DOHH2 (cell line): ENCODE measurements around the gene TBX6.
A peak's percentile ranks its signal among the peaks of the same experiment; 100 is the strongest.

Source experiments
- H3F3A ChIP-seq: fragments of 200-600 bp; sonication (generic), shearing (Covaris generic); 2 replicates; pipeline ENCODE4 v1.6.0; 2016; ENCODE audit warnings: antibody characterized with exemption, mild to moderate bottlenecking; ENCODE audit not compliant: control insufficient read depth, insufficient read depth
- H3K27ac ChIP-seq: fragments of 200-600 bp; sonication (generic); 2 replicates; pipeline ENCODE4 v1.5.1; 2014; ENCODE audit warnings: low read depth, mild to moderate bottlenecking, low read length, moderate library complexity
- H3K27me3 ChIP-seq: fragments of 200-600 bp; sonication (generic); 2 replicates; pipeline ENCODE4 v1.6.1; 2014; ENCODE audit warnings: mild to moderate bottlenecking, low read length, mixed read lengths; ENCODE audit not compliant: control insufficient read depth
- H3K36me3 ChIP-seq: fragments of 200-600 bp; sonication (generic); 2 replicates; pipeline ENCODE4 v1.6.1; 2014; ENCODE audit warnings: mild to moderate bottlenecking, low read length, moderate library complexity, mixed read lengths; ENCODE audit not compliant: control insufficient read depth
- H3K4me1 ChIP-seq: fragments of 200-600 bp; sonication (generic); 2 replicates; pipeline ENCODE4 v1.6.1; 2014; ENCODE audit warnings: mild to moderate bottlenecking, low read length, mixed read lengths; ENCODE audit not compliant: control insufficient read depth
- H3K4me2 ChIP-seq: fragments of 200-600 bp; sonication (generic); 2 replicates; pipeline ENCODE4 v1.6.0; 2014; ENCODE audit warnings: mild to moderate bottlenecking, low read length, moderate library complexity
- H3K4me3 ChIP-seq: fragments of 200-600 bp; sonication (generic); 2 replicates; pipeline ENCODE4 v1.5.1; 2014; ENCODE audit warnings: mild to moderate bottlenecking, low read length, mixed read lengths
- H3K79me2 ChIP-seq: fragments of 200-600 bp; sonication (generic); 2 replicates; pipeline ENCODE4 v1.6.1; 2014; ENCODE audit warnings: mild to moderate bottlenecking, low read length, mixed read lengths; ENCODE audit not compliant: control insufficient read depth
- H3K9me2 ChIP-seq: fragments of 200-600 bp; sonication (generic); replicated peaks from 2 replicates; pipeline ENCODE4 v1.6.1; 2014; ENCODE audit warnings: mild to moderate bottlenecking, low read length, mixed read lengths; ENCODE audit not compliant: control insufficient read depth
- H3K9me3 ChIP-seq: fragments of 200-600 bp; sonication (generic); 2 replicates; pipeline ENCODE4 v1.6.1; 2014; ENCODE audit warnings: antibody characterized with exemption, low read length, mixed read lengths; ENCODE audit not compliant: control insufficient read depth, insufficient read depth
- H4K20me1 ChIP-seq: fragments of 200-600 bp; sonication (generic); 2 replicates; pipeline ENCODE4 v1.6.0; 2014; ENCODE audit warnings: low read depth, mild to moderate bottlenecking, antibody characterized with exemption, low read length, moderate library complexity; ENCODE audit not compliant: control insufficient read depth, insufficient read depth
- EZH2phosphoT487 ChIP-seq: fragments of 200-600 bp; sonication (generic); IDR thresholded peaks from 2 replicates; pipeline ENCODE4 v1.6.1; 2017; ENCODE audit warnings: borderline replicate concordance, mild to moderate bottlenecking, antibody characterized with exemption, low read length, moderate library complexity, mixed read lengths
- TF ChIP-seq, protein P1 (sequence below): fragments of 200-600 bp; sonication (generic); IDR thresholded peaks from one replicate; pipeline ENCODE4 v1.5.1; 2014; ENCODE audit warnings: antibody characterized with exemption, mild to moderate bottlenecking, low read depth, low read length; ENCODE audit not compliant: poor library complexity, severe bottlenecking

TBX6 gene

GRCh38 chr16:30065102-30065942 is 26.4 kb downstream of the TBX6 start, which contains the start of gene ALDOA:
Gene ALDOA (plus strand): TSS chr16:30065760. CDS start chr16:30066898, 1,138 bp downstream.
- Histone ChIP-seq H4K20me1 (peaks cover 24% of the 10 kb centered on the region), H3K4me3 (peak within 1 kb of the TSS; percentile 96), H3K4me2 (peak within 1 kb of the TSS; percentile 77), H3K4me1 (peaks cover 36% of the 10 kb centered on the region), H3K9me2 (no peaks in the 10 kb centered on the region), H3K27ac (peak within 1 kb of the TSS; percentile 89), H3K36me3 (peaks cover 60% of the 10 kb centered on the region), H3F3A (peaks cover 38% of the 10 kb centered on the region), H3K79me2 (peaks cover 59% of the 10 kb centered on the region), H3K9me3 (no peaks in the 10 kb centered on the region), H3K27me3 (no peaks in the 10 kb centered on the region)
- TF ChIP-seq, protein P1, sequence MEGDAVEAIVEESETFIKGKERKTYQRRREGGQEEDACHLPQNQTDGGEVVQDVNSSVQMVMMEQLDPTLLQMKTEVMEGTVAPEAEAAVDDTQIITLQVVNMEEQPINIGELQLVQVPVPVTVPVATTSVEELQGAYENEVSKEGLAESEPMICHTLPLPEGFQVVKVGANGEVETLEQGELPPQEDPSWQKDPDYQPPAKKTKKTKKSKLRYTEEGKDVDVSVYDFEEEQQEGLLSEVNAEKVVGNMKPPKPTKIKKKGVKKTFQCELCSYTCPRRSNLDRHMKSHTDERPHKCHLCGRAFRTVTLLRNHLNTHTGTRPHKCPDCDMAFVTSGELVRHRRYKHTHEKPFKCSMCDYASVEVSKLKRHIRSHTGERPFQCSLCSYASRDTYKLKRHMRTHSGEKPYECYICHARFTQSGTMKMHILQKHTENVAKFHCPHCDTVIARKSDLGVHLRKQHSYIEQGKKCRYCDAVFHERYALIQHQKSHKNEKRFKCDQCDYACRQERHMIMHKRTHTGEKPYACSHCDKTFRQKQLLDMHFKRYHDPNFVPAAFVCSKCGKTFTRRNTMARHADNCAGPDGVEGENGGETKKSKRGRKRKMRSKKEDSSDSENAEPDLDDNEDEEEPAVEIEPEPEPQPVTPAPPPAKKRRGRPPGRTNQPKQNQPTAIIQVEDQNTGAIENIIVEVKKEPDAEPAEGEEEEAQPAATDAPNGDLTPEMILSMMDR = no peak
- TF ChIP-seq EZH2phosphoT487 = no peak

- TF ChIP-seq, protein P1 = no peak
- no peak for TF ChIP-seq EZH2phosphoT487
- Histone ChIP-seq H4K20me1 (peaks cover 24% of the 10 kb centered on the region), H3F3A (peaks cover 32% of the 10 kb centered on the region), H3K9me3 (no peaks in the 10 kb centered on the region), H3K79me2 (peaks cover 57% of the 10 kb centered on the region), H3K27me3 (no peaks in the 10 kb centered on the region), H3K27ac (peak overlapping the region; percentile 89), H3K36me3 (peaks cover 54% of the 10 kb centered on the region), H3K4me3 (peak overlapping the region; percentile 96), H3K4me1 (peaks cover 36% of the 10 kb centered on the region), H3K9me2 (no peaks in the 10 kb centered on the region), H3K4me2 (peak overlapping the region; percentile 77)
Observed at GRCh38 chr16:30064729-30065101, 27.0 kb downstream of the TBX6 start.

GRCh38 chr16:30063893-30064728 is 27.6 kb downstream of the TBX6 start:
- peaks cover 48% of the 10 kb centered on the region for H3K36me3 ChIP-seq
- peaks cover 31% of the 10 kb centered on the region for H3K4me1 ChIP-seq
- H3K4me3 ChIP-seq = peak overlapping the region; percentile 96
- TF ChIP-seq, protein P1 = peak; percentile 74
- no peak for TF ChIP-seq EZH2phosphoT487
- H3K79me2 ChIP-seq = peaks cover 51% of the 10 kb centered on the region
- no peaks in the 10 kb centered on the region for H3K9me2 ChIP-seq
- peak overlapping the region; percentile 89 for H3K27ac ChIP-seq
- peak overlapping the region; percentile 77 for H3K4me2 ChIP-seq
- no peaks in the 10 kb centered on the region for H3K27me3 ChIP-seq
- peaks cover 28% of the 10 kb centered on the region for H3F3A ChIP-seq
- peaks cover 22% of the 10 kb centered on the region for H4K20me1 ChIP-seq
- H3K9me3 ChIP-seq = no peaks in the 10 kb centered on the region
